ENCODE results near the gene AKR1A1.

- TF ChIP-seq, protein P1, sequence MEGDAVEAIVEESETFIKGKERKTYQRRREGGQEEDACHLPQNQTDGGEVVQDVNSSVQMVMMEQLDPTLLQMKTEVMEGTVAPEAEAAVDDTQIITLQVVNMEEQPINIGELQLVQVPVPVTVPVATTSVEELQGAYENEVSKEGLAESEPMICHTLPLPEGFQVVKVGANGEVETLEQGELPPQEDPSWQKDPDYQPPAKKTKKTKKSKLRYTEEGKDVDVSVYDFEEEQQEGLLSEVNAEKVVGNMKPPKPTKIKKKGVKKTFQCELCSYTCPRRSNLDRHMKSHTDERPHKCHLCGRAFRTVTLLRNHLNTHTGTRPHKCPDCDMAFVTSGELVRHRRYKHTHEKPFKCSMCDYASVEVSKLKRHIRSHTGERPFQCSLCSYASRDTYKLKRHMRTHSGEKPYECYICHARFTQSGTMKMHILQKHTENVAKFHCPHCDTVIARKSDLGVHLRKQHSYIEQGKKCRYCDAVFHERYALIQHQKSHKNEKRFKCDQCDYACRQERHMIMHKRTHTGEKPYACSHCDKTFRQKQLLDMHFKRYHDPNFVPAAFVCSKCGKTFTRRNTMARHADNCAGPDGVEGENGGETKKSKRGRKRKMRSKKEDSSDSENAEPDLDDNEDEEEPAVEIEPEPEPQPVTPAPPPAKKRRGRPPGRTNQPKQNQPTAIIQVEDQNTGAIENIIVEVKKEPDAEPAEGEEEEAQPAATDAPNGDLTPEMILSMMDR (IDR thresholded peaks at IDR 0.05; ENCODE audit: poor library complexity) = no peak
- no peak for TF ChIP-seq EZH2phosphoT487 (IDR thresholded peaks at IDR 0.05; ENCODE audit: low read depth, severe bottlenecking, unreplicated experiment)
- TF ChIP-seq EZH2 (IDR thresholded peaks at IDR 0.05; ENCODE audit: borderline replicate concordance) = no peak
Measured at GRCh38 chr1:45619149-45619921, 68.7 kb downstream of the AKR1A1 start.

All from hepatocyte (in vitro differentiated cells).